ENCODE measurements around the gene TBC1D10A. TPM values are rescaled to one million over a fixed set of nuclear protein-coding genes. Genes with fewer than 3 reads are reported as not detected.

Gene TBC1D10A
- total and polyA plus RNA-seq, 12 donors: 3.2 to 9.5 (median 5.7) TPM

DNA sequence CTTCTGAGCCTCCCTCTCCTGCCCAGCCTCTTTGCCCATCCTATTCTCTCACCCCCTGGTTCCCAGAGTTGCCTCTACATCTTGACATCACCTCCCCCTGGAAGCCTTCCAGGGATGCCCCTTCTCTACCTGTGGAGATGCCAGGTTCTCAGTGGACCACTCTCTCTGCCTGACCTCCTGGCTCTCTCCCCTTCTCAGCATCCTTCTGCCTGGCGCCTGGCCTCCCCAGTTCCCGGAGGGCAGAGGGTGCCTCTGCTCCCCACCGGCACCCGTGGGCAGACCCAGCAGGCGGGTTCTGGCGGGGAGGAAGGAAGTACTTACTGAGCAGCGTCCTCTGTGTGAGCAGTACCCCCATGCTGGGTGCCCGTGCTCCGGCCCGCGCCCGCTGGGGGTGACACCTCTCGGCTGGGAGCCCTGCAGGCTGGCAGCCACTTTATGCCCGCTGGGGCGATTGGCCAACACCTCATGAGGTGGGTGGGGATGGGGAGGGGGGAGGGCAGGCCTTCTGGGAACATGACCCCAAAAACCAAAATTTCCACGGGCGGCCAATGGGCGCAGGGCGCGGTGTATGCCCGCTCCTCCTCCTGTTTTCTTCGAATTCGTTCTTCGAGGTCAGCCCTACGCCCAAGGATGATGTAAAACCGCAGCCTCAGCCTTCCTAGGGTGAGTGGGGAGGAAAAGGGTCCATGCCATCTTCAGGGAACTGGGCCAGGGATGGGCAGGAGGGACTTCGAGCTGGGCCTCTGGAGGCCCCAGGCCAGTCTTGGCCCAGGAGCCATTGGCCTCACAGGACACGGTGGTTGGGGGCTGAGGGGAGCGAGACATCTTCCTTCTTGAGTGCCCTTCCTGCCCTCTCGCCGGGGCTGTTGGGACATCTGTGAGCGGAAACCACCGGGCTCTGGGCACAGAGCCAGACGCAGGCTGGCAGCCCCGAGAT, 60.0 kb downstream of the TBC1D10A start, which contains the start of gene OSM:
TSS of gene OSM (minus strand) at position 407 of the 937 bp plus-strand sequence. CDS start at position 355, 52 bp downstream.
- Histone ChIP-seq H3K27ac (peak within 1 kb of the TSS in 6 of 10 donors; percentile 68 to 96 (median 72)), H3K4me3 (peak within 1 kb of the TSS in 8 of 10 donors; percentile 2 to 64 (median 30))
- intact Hi-C loops (cut with DNase I): loop anchor here in 3 of 10 donors (5.0 to 10.0 kb wide), 2 partner anchors 121 to 218 kb away; partner anchors contain the start of gene RNF215 (in 1 of the 3)

DNA sequence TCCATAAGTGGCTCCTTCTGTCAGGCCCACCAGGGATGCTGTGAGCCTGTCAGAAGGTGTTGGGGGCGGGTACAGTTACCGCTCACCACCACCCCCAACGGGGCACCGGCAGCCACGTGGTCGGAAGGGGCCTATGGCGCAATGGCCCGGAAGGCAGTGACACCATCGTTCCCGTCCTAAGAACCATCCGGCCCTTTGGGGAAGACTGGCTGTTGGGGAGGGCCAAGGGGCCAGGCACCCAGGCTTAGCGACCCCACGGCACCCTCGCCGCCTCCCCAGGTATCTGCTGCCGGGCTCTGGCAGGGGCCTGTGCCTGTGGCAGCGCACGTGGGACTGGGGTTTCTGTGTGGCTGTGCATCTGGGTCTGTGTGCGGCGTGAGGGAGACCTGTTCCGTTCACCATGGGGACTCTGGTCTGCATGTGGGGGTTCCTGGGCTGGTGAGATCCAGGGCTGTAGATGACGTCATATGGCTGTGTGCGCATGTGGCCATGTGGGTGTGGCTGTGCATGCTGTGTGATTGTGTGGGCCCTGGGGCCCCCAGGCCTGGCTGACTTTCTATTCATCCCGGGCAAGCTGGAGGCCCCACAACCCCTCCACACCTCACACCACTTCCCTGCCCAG, 60.8 kb downstream of the TBC1D10A start:
- intact Hi-C loops (cut with DNase I): loop anchor here in 3 of 10 donors (5.0 to 10.0 kb wide), 2 partner anchors 121 to 219 kb away; partner anchors contain the start of gene RNF215 (in 1 of the 3)
- TF ChIP-seq, protein P1, sequence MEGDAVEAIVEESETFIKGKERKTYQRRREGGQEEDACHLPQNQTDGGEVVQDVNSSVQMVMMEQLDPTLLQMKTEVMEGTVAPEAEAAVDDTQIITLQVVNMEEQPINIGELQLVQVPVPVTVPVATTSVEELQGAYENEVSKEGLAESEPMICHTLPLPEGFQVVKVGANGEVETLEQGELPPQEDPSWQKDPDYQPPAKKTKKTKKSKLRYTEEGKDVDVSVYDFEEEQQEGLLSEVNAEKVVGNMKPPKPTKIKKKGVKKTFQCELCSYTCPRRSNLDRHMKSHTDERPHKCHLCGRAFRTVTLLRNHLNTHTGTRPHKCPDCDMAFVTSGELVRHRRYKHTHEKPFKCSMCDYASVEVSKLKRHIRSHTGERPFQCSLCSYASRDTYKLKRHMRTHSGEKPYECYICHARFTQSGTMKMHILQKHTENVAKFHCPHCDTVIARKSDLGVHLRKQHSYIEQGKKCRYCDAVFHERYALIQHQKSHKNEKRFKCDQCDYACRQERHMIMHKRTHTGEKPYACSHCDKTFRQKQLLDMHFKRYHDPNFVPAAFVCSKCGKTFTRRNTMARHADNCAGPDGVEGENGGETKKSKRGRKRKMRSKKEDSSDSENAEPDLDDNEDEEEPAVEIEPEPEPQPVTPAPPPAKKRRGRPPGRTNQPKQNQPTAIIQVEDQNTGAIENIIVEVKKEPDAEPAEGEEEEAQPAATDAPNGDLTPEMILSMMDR (IDR thresholded peaks at IDR 0.05): no peak
- ATAC-seq (peak; percentile 18 to 56 (median 46)), DNase-seq (peak; percentile 45 to 59)
- H3K27me3 ChIP-seq: peaks cover 0 to 24% (median 9%) of the 10 kb centered on the region in 7 donors
- H3K4me1 ChIP-seq: peaks cover 0 to 65% (median 4%) of the 10 kb centered on the region in 9 donors
- 68 to 69% methylated on average over 24 of the region's 24 CpGs for WGBS, 2 donors
- peak overlapping the region in 6 of 10 donors; percentile 68 to 96 (median 72) for H3K27ac ChIP-seq
- peaks cover 0 to 10% (median 0%) of the 10 kb centered on the region in 9 donors for H3K36me3 ChIP-seq
- no peaks in the 10 kb centered on the region for H3K9me3 ChIP-seq
- peak overlapping the region in 8 of 10 donors; percentile 2 to 64 (median 30) for H3K4me3 ChIP-seq

More for the DNA sequence above, 60.0 kb downstream of the TBC1D10A start, which contains the start of gene OSM:
- Histone ChIP-seq H3K9me3 (no peaks in the 10 kb centered on the region), H3K27me3 (peaks cover 0 to 18% (median 2%) of the 10 kb centered on the region in 7 donors), H3K4me1 (peaks cover 0 to 69% (median 4%) of the 10 kb centered on the region in 9 donors), H3K36me3 (peaks cover 0 to 10% (median 0%) of the 10 kb centered on the region in 9 donors)
- DNase-seq (peak in 1 of 2 donors; percentile 70), ATAC-seq (peak; percentile 21 to 57 (median 48))
- 69 to 77% methylated on average over 32 to 35 of the region's 35 CpGs for WGBS, 2 donors
- TF ChIP-seq, protein P1 (IDR thresholded peaks at IDR 0.05): no peak

DNA sequence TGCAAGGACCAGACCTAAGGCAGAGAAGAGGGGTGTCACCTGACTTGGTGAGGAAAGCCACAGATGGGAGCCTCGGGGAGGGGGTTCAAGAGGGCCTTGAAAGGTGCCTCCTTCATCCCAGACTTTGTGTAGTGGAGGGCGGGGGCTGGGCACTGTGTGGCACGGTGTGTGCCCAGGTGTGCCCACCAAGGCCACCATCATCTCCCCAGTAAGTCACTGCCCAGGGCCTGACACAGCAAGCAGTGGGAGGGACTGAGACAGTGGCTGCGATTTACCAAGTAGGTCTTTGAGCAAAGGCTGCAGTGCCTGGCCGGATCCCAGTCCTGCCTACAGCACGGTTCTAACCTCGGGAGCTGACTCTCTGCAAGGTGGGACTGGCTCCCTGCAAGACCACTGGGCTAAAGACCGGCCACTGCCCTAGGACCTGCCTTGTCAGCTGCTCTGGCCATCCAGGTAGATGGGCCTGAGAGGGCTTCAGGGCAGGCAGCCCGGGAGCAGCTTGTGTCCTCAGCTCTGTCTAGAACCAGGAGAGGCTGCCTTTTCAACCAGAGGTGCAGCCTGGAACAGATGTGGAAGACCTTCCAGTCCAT, 61.5 kb downstream of the TBC1D10A start:
- intact Hi-C loops (cut with DNase I): loop anchor here in 3 of 10 donors (5.0 to 10.0 kb wide), 2 partner anchors 122 to 220 kb away; partner anchors contain the start of gene RNF215 (in 1 of the 3)
- DNase-seq: no peak
- TF ChIP-seq, protein P1 (IDR thresholded peaks at IDR 0.05): no peak

More for the DNA sequence above, 61.5 kb downstream of the TBC1D10A start:
- peaks cover 0 to 61% (median 4%) of the 10 kb centered on the region in 9 donors for H3K4me1 ChIP-seq
- WGBS, 2 donors: 86 to 93% methylated on average over 9 of the region's 9 CpGs
- peak overlapping the region in 4 of 10 donors; percentile 71 to 96 (median 74) for H3K27ac ChIP-seq
- no peaks in the 10 kb centered on the region for H3K9me3 ChIP-seq
- ATAC-seq: no peak
- peak overlapping the region in 1 of 10 donors; percentile 64 for H3K4me3 ChIP-seq
- peaks cover 0 to 10% (median 0%) of the 10 kb centered on the region in 9 donors for H3K36me3 ChIP-seq
- peaks cover 0 to 25% (median 11%) of the 10 kb centered on the region in 7 donors for H3K27me3 ChIP-seq
